ENCODE data around the gene ST6GAL1.
"Not testable (repeated sequence)": the region's sequence is repeated elsewhere in the genome, so short reads cannot be mapped to it uniquely, and the experiment has no call there.

ST6GAL1 gene

DNA sequence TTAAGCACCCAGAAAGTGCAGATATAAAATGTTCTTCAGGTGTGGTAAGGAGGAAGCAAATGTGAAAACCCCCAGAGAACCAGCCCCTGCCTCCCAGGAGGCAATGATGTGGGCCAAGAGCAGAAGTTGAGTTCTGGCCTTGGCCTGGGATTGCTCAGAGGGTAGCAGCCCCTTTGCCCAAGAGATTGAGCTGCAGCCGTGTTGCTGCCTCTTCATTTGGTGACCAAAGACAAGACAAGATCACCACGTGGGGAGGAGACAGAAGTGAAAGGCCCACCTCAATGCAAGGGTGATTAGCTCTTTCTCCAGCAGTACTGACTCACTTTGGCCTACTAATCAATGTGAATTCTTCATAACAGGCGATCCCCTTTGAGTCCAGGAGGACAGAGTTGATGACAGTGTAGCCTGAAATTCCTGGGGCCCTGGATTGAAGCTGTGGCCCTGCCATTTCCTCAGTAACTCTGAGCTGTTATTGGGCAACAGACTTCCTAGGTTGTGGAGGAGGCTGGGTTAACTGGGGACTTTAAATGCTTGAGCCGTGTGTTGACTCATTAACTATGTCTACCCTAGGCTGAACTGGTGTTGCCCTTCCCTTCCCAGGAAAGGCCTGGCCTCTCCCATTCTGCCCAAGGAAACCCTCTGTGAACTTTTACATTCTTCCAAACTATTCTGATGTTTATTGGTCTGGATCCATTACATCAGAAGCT lies 86.5 kb downstream of the ST6GAL1 start:
- TF ChIP-seq, protein P1, sequence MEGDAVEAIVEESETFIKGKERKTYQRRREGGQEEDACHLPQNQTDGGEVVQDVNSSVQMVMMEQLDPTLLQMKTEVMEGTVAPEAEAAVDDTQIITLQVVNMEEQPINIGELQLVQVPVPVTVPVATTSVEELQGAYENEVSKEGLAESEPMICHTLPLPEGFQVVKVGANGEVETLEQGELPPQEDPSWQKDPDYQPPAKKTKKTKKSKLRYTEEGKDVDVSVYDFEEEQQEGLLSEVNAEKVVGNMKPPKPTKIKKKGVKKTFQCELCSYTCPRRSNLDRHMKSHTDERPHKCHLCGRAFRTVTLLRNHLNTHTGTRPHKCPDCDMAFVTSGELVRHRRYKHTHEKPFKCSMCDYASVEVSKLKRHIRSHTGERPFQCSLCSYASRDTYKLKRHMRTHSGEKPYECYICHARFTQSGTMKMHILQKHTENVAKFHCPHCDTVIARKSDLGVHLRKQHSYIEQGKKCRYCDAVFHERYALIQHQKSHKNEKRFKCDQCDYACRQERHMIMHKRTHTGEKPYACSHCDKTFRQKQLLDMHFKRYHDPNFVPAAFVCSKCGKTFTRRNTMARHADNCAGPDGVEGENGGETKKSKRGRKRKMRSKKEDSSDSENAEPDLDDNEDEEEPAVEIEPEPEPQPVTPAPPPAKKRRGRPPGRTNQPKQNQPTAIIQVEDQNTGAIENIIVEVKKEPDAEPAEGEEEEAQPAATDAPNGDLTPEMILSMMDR (IDR thresholded peaks at IDR 0.05; ENCODE audit: low read depth, low read length) = no peak
- peak; percentile 69 to 79 for DNase-seq (ENCODE audit: low read depth in 2 of 2)
- H3K4me3 ChIP-seq (replicated peaks in 1 of 2; ENCODE audit: low read depth in 2 of 2, low read length in 2 of 2) = no peak overlapping the region

DNA sequence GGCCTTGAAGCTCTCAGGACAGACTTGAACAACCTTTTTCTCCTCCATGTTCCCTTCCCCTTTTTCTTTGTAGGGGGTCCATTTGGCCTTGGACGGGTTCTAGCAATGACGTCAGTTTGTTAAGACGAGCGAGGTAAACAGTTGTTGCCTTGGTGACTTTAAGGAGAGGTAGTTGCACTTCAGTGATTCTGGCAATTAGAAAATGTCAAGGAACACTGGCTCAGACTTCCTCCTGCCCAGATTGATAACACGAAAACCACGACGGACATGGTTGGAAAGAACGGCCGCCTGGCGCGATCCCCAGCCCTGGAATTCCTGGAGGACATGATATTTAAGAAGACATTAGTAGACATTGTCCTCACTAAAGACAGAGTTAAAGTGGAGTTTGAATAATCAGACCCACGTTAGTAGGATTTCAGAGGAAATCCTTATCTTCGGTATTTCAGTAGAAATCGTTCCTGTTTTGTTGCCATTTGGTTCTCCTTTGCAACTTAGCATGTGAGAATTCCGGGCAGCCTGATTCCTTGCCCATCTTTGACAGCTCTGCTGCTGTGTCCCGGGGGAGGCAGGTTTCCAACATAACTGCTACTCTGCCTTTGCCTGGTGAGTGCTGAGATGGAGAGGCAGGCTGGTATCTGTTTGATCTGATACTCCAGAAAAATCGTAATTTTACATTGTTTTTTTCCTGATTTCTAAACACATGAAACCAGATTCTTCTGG lies 87.3 kb downstream of the ST6GAL1 start:
- DNase-seq (ENCODE audit: low read depth in 2 of 2) = peak in 1 of 2 donors; percentile 75
- TF ChIP-seq, protein P1 (IDR thresholded peaks at IDR 0.05; ENCODE audit: low read depth, low read length) = no peak
- H3K4me3 ChIP-seq (replicated peaks in 1 of 2; ENCODE audit: low read depth in 2 of 2, low read length in 2 of 2) = no peak overlapping the region

DNA sequence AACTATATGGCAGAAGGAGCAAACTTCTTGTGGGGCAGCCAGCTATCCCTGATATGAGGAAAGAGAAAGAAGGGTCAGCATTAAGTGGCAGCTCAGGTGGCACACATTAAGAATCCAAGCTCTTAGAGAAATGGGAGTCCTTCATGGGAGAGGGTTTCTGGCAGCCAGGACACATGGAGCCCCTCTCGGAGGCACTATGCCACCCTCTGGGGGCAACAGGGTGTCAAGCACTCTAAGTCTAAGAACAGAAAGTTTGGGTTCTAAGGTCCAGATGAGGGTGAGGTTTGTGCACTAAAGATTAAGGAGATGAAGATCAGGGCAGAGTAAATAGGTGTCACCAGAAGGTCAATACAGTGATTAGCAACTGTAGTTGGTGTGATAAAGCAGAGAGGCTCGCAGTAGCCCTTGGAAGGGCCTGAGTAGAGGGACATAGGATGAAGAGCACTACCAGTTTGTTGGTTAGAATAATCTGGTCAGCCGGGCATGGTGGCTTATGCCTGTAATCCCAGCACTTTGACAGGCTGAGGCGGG lies 89.3 kb downstream of the ST6GAL1 start:
- H3K4me3 ChIP-seq (replicated peaks in 1 of 2; ENCODE audit: low read depth in 2 of 2, low read length in 2 of 2) = no peak overlapping the region
- no peak for DNase-seq (ENCODE audit: low read depth in 2 of 2)
- TF ChIP-seq, protein P1 (IDR thresholded peaks at IDR 0.05; ENCODE audit: low read depth, low read length) = no peak

DNA sequence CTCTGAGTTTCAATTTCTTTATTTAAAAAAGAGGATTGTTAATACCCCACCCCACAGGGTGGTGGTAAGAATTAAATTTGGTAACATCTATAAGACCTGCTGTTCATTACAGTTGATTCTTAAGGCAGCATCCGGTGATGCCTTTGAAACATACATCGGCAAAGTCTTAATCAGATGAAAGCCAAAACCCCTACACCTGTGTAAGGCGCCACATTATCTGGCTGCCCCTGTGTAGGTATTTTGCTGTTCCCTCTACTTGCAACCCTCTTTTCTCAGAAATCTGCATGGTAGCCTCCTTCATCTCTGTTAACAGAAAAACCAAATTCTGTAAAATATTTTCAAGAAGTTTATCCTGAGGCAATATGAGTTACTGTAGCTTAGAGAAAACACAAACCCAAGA lies 90.0 kb downstream of the ST6GAL1 start:
- DNase-seq (ENCODE audit: low read depth in 2 of 2) = no peak
- no peak overlapping the region for H3K4me3 ChIP-seq (replicated peaks in 1 of 2; ENCODE audit: low read depth in 2 of 2, low read length in 2 of 2)
- TF ChIP-seq, protein P1 (IDR thresholded peaks at IDR 0.05; ENCODE audit: low read depth, low read length) = no peak

DNA sequence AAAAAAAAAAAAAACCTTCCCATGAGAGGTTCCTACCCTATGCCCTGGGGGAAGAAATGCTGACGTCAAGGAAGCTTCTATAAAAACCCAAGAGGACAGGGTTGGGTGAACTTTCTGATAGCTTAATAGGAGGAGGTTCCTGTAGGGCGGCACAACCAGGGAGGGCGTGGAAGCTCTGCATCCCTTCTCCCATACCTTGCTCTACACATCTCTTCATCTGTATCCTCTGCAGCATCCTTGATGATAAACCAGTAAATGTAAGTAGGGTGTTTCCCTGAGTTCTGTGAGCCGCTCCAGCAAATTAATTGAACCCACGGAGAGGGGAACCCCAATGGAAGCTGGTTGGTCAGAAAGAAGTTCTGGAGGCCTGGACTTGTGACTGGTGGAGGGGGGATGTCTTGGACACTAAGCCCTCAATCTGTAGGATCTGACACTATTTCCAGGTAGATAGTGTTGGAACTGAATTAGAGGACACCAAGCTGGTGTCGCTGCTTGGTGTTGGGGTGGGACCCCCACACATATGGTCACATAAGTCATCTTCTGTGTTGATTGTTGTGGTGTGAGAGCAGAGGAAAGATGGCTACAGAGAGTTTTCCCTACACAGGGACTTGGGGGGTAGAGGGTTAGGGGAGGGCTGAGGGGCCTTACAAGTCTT lies 91.5 kb downstream of the ST6GAL1 start:
- TF ChIP-seq, protein P1 (IDR thresholded peaks at IDR 0.05; ENCODE audit: low read depth, low read length) = no peak
- DNase-seq (ENCODE audit: low read depth in 2 of 2) = no peak
- no peak overlapping the region for H3K4me3 ChIP-seq (replicated peaks in 1 of 2; ENCODE audit: low read depth in 2 of 2, low read length in 2 of 2)

DNA sequence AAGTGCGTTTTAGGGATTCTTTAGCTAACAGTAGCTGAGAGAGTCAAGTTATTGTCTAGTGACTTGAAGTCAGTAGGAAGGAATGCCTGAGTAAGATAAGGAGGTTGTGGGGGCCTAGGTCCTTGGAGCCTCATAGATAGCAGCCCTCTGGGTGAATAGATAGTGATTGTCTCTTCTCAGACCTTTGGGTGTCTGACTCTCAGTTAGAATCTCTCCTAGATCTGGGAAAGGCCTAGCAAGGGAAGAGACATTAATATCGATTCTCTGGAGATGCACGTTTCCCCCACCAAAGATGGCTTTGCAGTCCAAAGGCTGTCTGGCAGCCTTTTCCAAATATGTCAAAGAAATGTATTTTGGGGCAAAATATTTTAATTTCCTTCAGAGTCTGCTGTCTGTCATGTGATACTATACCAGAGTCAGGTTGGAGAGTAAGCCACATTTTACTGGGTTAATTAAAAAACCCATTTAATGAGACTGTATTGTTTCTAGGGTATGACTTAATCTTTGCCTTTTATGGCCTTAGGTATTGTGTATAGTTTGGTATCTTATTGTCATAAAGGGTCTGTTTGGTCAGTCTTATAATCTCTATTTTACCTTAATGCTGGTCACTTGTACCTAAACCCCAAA lies 92.2 kb downstream of the ST6GAL1 start:
- TF ChIP-seq, protein P1 (IDR thresholded peaks at IDR 0.05; ENCODE audit: low read depth, low read length) = no peak
- no peak for DNase-seq (ENCODE audit: low read depth in 2 of 2)
- no peak overlapping the region for H3K4me3 ChIP-seq (replicated peaks in 1 of 2; ENCODE audit: low read depth in 2 of 2, low read length in 2 of 2)

DNA sequence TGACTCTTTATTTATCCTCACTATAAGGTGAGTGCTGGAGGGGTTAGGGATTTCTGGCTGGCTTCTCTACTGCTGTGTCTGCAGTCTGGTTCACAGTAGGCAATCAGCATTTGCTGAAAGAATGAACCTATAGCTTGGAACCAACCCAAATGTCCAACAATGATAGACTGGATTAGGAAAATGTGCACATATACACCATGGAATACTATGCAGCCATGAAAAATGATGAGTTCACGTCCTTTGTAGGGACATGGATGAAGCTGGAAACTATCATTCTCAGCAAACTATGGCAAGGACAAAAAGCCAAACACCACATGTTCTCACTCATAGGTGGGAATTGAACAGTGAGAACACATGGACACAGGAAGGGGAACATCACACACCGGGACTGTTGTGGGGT lies 93.0 kb downstream of the ST6GAL1 start:
- not testable (repeated sequence) for DNase-seq (ENCODE audit: low read depth in 2 of 2)

More for the DNA sequence above, 93.0 kb downstream of the ST6GAL1 start:
- H3K4me3 ChIP-seq (replicated peaks in 1 of 2; ENCODE audit: low read depth in 2 of 2, low read length in 2 of 2) = not testable (repeated sequence)

All from cardiac fibroblast (primary cell).